ENCODE results near the gene IKBKE.

DNA sequence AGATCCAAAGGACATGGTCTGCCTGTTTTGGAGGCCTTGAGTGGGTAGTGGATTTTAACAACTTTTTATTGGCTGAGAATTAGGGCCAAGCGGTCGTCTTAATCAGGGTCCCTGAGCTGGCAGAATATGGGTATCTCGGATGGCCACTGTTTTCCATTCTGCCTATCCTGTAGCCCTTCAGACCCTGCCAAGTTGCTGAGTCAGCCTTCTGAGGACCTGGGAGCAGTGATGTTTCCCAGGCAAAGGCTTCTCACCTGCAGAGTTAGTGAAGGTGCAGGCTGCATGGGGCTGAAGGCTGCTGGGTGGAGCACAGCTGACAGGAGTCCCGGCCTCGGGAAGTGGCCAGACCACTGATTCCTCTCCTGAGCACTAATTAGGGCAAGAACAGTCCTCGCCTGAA lies 48.5 kb downstream of the IKBKE start:
- TF ChIP-seq, protein P1, sequence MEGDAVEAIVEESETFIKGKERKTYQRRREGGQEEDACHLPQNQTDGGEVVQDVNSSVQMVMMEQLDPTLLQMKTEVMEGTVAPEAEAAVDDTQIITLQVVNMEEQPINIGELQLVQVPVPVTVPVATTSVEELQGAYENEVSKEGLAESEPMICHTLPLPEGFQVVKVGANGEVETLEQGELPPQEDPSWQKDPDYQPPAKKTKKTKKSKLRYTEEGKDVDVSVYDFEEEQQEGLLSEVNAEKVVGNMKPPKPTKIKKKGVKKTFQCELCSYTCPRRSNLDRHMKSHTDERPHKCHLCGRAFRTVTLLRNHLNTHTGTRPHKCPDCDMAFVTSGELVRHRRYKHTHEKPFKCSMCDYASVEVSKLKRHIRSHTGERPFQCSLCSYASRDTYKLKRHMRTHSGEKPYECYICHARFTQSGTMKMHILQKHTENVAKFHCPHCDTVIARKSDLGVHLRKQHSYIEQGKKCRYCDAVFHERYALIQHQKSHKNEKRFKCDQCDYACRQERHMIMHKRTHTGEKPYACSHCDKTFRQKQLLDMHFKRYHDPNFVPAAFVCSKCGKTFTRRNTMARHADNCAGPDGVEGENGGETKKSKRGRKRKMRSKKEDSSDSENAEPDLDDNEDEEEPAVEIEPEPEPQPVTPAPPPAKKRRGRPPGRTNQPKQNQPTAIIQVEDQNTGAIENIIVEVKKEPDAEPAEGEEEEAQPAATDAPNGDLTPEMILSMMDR (IDR thresholded peaks at IDR 0.05 in 2 of 3, conservative IDR thresholded peaks at IDR 0.05 in 1 of 3; ENCODE audit: control insufficient read depth in 2 of 3, extremely low read depth in 1 of 3, insufficient read depth in 1 of 3, low read depth in 3 of 3, low read length in 3 of 3): no peak
- TF ChIP-seq CHD2 (IDR thresholded peaks at IDR 0.05; ENCODE audit: borderline replicate concordance, low read depth, low read length) (no peak), POLR2AphosphoS5 (IDR thresholded peaks at IDR 0.05; ENCODE audit: low read length) (no peak), CHD4 (IDR thresholded peaks at IDR 0.05) (no peak), KDM1A (IDR thresholded peaks at IDR 0.05; ENCODE audit: borderline replicate concordance) (no peak), TARDBP (IDR thresholded peaks at IDR 0.05; ENCODE audit: borderline replicate concordance) (no peak), RELA (IDR thresholded peaks at IDR 0.05; ENCODE audit: borderline replicate concordance, partially characterized antibody) (no peak)
- TF ChIP-seq, protein P2, sequence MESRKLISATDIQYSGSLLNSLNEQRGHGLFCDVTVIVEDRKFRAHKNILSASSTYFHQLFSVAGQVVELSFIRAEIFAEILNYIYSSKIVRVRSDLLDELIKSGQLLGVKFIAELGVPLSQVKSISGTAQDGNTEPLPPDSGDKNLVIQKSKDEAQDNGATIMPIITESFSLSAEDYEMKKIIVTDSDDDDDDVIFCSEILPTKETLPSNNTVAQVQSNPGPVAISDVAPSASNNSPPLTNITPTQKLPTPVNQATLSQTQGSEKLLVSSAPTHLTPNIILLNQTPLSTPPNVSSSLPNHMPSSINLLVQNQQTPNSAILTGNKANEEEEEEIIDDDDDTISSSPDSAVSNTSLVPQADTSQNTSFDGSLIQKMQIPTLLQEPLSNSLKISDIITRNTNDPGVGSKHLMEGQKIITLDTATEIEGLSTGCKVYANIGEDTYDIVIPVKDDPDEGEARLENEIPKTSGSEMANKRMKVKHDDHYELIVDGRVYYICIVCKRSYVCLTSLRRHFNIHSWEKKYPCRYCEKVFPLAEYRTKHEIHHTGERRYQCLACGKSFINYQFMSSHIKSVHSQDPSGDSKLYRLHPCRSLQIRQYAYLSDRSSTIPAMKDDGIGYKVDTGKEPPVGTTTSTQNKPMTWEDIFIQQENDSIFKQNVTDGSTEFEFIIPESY (IDR thresholded peaks at IDR 0.05): no peak

All from GM12878 (cell line).